H54 (cell line): ENCODE data around the gene GSTA4.
"Not testable (repeated sequence)": the region's sequence is repeated elsewhere in the genome, so short reads cannot be mapped to it uniquely, and the experiment has no call there.

Experiments used
- DNase-seq: peaks from one replicate; pipeline ENCODE4 v3.0.0; 2011; ENCODE audit warnings: low spot score, mixed read lengths; ENCODE audit not compliant: insufficient read length
- FAIRE-seq: peaks from 3 replicates; lab custom pipeline; 2011; peaks lifted over from hg19 to GRCh38; lab: Jason Lieb, UNC
- POLR2A ChIP-seq: IDR thresholded peaks from 2 replicates; pipeline ENCODE4 v1.6.1; 2011; ENCODE audit warnings: low read depth, mild to moderate bottlenecking, low read length

GSTA4 gene

DNA sequence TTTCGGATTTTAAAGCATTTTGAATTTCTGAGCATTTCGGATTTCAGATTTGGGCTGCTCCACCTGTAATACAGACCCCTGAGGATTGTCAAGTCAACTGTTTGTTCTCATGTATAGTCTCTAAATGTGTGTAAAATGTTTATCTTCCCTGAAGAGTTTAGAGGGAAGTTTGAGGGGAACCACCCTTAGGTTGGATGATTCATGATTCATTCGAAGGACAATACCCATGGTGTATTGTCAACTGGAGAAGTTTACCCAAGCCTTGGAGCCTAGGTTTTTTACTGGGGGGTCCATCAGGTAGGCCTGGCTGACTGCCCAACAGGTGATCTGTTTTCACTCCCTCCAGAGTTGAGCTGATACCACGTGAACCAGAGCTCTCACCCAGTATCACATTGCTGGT, 18.9 kb downstream of the GSTA4 start:
- DNase-seq (no peak), FAIRE-seq (no peak)
- TF ChIP-seq POLR2A = no peak

DNA sequence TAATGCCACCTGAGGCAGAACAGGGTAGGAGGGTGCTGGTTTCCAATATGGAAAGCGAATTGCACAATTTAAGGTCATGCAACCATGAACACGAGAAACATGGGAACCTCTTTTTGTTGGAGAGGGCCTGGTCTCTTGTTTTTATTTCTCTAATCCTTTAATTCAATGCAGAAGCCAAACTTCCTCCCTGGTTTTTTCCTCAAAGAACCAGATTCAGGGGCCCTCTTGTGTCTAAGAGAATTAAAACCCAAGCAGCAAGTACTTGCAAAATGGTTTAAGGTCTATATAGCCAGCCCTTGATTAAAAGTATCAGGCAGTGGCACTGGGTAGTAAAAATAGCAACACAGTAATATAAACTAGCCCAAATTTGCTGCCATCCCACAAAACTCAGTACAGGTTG, 19.5 kb downstream of the GSTA4 start:
- no peak for DNase-seq
- FAIRE-seq = no peak
- TF ChIP-seq POLR2A = no peak

DNA sequence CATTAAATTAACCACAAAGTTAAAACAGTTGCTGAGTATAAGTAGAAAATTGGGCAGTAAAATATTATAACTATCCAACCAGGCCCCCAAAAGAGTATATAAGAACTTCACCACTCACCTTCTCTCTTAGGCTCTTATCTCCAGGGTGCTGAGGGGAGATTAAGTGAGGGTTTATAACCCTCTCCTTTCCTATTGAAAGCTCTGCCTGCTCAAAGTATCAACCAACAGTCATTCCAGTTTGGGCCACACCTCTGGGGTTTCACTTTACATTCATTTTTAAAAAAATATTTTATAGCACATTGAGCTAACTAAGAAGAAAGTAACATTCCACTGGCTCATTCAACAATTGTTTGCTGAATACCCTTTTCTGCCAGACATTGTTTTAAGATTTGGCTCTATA, 22.1 kb downstream of the GSTA4 start:
- DNase-seq (no peak), FAIRE-seq (no peak)
- no peak for TF ChIP-seq POLR2A

DNA sequence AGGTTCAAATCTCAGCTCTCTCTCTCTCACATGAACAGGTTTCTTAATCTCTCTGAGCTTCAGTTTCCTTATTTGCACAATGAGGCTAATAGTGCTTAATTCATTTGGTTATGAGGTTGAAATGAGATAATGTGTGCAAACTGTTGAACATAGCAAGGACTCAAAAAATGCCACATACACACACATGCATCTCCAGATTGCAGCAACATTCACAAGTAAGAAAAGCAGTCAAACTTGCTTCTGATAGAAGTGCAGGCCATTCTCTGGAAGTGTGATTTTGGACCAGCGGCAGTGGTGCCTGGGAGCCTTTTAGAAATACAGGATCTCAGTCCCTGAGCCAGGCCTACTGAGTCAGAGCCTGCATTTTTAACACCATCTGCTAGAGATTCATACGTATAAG, 25.7 kb downstream of the GSTA4 start:
- no peak for DNase-seq
- FAIRE-seq = no peak
- no peak for TF ChIP-seq POLR2A

GRCh38 chr6:52966101-52966500, 29.0 kb downstream of the GSTA4 start:
- FAIRE-seq (no peak), DNase-seq (no peak)
- no peak for TF ChIP-seq POLR2A

- TF ChIP-seq POLR2A = no peak
- FAIRE-seq (no peak), DNase-seq (no peak)
Observed at GRCh38 chr6:52965380-52965779, 29.7 kb downstream of the GSTA4 start.

GRCh38 chr6:52964318-52964717, 30.8 kb downstream of the GSTA4 start:
- TF ChIP-seq POLR2A = no peak
- FAIRE-seq (no peak), DNase-seq (no peak)

GRCh38 chr6:52962701-52963100, 32.4 kb downstream of the GSTA4 start:
- TF ChIP-seq POLR2A = no peak
- DNase-seq (no peak), FAIRE-seq (no peak)

GRCh38 chr6:52961022-52961421, 34.1 kb downstream of the GSTA4 start:
- FAIRE-seq, DNase-seq: not testable (repeated sequence)

- not testable (repeated sequence) for DNase-seq, FAIRE-seq
Observed at GRCh38 chr6:52960211-52960610, 34.9 kb downstream of the GSTA4 start.

GRCh38 chr6:52958546-52959255, 36.4 kb downstream of the GSTA4 start:
- FAIRE-seq (no peak), DNase-seq (no peak)
- TF ChIP-seq POLR2A = no peak

DNA sequence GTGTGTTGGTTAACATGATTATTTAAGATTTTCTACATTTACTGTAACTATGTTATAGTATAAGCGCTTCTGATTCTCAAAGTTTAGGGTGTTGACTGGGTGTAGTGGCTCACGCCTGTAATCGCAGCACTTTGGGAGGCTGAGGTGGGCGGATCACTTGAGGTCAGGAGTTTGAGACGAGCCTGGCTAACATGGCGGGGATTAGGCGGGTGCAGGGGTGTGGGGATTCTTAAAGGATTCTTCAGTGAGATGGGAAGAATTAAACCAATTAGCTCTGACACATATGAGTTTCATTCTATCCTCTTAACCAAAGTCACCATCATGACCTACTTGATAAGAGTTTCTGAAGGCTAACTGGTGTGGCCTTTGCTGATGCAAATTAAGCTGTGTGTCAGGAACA, 39.2 kb downstream of the GSTA4 start:
- FAIRE-seq = no peak
- TF ChIP-seq POLR2A = no peak
- no peak for DNase-seq

DNA sequence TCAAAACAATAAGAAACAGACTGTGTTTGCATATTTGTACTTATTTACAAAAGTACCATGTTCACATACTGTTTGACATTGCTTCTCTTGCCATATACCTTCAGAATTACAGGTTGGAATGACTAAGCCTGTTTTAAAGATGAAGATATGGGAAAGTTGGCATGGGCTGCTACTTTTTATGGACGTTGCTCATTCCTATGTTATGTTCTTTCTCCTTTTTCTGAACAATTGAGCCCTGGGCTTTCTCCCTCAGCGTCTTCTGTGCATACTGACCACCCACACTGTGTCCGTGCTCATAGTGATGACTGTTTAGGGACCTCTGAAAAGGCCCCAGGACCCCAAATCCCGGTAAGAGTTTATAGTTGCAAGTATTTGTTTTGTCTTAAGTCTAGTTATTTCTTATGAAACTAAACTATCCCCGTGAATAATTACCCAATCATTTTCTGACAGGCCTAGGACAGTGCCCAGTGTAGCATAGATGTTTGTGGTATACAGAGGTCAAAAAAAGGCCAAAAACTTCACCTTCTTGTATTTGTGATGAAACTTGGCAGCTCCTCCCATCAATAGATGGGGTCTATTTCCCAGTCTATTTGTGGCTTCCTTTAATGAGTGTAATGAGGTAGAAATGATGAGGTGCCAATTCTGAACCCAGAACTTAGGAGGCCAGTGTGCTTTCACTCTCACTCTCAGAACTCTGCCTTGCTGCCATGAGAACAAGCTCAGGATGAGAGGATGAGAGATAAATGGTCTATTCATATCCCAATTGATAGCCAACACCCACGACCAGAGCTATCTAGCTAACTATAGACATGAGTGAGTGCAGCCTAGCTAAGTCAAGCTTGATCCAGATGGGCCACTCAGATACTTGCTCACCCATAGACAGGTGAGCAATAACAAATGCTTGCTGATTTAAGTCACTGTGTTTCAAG, 40.9 kb downstream of the GSTA4 start:
- DNase-seq (no peak), FAIRE-seq (no peak)
- TF ChIP-seq POLR2A = no peak

GRCh38 chr6:52946306-52946705, 48.8 kb downstream of the GSTA4 start:
- FAIRE-seq (no peak), DNase-seq (no peak)
- TF ChIP-seq POLR2A = no peak

GRCh38 chr6:52942821-52943220, 52.3 kb downstream of the GSTA4 start:
- DNase-seq, FAIRE-seq: not testable (repeated sequence)
